HL-60 (cell line): ENCODE results near the gene ARID1A.

Experiments
- DNase-seq, 2 experiments: peaks; one replicate each; pipeline ENCODE4 v3.0.0-alpha.2; 2010 to 2020; ENCODE audit warnings: low read depth in 1 of 2, low spot score in 1 of 2
- H3K27ac ChIP-seq: fragments of 250-450 bp; sonication (Bioruptor Pico); replicated peaks from 2 replicates; pipeline ENCODE4 v1.5.1; 2020; ENCODE audit warnings: mild to moderate bottlenecking, moderate library complexity
- H3K27me3 ChIP-seq: fragments of 250-450 bp; sonication (Bioruptor Pico); 2 replicates; pipeline ENCODE4 v1.5.1; 2021; ENCODE audit warnings: mild to moderate bottlenecking, moderate library complexity; ENCODE audit not compliant: insufficient read depth, poor library complexity, severe bottlenecking
- H3K4me3 ChIP-seq: replicated peaks from 2 replicates; pipeline ENCODE4 v1.5.1; 2011; ENCODE audit warnings: mild to moderate bottlenecking, control low read depth, low read length; ENCODE audit not compliant: insufficient read depth
- GABPA ChIP-seq: IDR thresholded peaks from 2 replicates; pipeline ENCODE4 v1.6.1; 2012; ENCODE audit warnings: low read depth
- POLR2AphosphoS5 ChIP-seq: IDR thresholded peaks from 2 replicates; pipeline ENCODE4 v1.6.1; 2012; ENCODE audit warnings: low read depth
- SPI1 ChIP-seq: IDR thresholded peaks from 2 replicates; pipeline ENCODE4 v1.6.1; 2012; ENCODE audit warnings: low read depth, mild to moderate bottlenecking, borderline replicate concordance
- TF ChIP-seq, protein P1 (sequence below): IDR thresholded peaks from one replicate; pipeline ENCODE4 v1.5.1; 2011; ENCODE audit warnings: low read length, control low read depth, inconsistent platforms; ENCODE audit not compliant: insufficient read depth
- TF ChIP-seq, protein P2 (sequence below): IDR thresholded peaks from 2 replicates; pipeline ENCODE4 v1.6.1; 2012; ENCODE audit warnings: low read depth; ENCODE audit not compliant: insufficient replicate concordance

Gene ARID1A

GRCh38 chr1:26745191-26745590 lies 49.4 kb downstream of the ARID1A start:
- Histone ChIP-seq H3K27ac (no peak overlapping the region; the same call in 1 of the 2 replicates), H3K4me3 (no peak overlapping the region), H3K27me3 (no peaks in the 10 kb centered on the region)
- DNase-seq: no peak
- TF ChIP-seq, protein P1, sequence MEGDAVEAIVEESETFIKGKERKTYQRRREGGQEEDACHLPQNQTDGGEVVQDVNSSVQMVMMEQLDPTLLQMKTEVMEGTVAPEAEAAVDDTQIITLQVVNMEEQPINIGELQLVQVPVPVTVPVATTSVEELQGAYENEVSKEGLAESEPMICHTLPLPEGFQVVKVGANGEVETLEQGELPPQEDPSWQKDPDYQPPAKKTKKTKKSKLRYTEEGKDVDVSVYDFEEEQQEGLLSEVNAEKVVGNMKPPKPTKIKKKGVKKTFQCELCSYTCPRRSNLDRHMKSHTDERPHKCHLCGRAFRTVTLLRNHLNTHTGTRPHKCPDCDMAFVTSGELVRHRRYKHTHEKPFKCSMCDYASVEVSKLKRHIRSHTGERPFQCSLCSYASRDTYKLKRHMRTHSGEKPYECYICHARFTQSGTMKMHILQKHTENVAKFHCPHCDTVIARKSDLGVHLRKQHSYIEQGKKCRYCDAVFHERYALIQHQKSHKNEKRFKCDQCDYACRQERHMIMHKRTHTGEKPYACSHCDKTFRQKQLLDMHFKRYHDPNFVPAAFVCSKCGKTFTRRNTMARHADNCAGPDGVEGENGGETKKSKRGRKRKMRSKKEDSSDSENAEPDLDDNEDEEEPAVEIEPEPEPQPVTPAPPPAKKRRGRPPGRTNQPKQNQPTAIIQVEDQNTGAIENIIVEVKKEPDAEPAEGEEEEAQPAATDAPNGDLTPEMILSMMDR: no peak
- TF ChIP-seq POLR2AphosphoS5: no peak
- TF ChIP-seq, protein P2, sequence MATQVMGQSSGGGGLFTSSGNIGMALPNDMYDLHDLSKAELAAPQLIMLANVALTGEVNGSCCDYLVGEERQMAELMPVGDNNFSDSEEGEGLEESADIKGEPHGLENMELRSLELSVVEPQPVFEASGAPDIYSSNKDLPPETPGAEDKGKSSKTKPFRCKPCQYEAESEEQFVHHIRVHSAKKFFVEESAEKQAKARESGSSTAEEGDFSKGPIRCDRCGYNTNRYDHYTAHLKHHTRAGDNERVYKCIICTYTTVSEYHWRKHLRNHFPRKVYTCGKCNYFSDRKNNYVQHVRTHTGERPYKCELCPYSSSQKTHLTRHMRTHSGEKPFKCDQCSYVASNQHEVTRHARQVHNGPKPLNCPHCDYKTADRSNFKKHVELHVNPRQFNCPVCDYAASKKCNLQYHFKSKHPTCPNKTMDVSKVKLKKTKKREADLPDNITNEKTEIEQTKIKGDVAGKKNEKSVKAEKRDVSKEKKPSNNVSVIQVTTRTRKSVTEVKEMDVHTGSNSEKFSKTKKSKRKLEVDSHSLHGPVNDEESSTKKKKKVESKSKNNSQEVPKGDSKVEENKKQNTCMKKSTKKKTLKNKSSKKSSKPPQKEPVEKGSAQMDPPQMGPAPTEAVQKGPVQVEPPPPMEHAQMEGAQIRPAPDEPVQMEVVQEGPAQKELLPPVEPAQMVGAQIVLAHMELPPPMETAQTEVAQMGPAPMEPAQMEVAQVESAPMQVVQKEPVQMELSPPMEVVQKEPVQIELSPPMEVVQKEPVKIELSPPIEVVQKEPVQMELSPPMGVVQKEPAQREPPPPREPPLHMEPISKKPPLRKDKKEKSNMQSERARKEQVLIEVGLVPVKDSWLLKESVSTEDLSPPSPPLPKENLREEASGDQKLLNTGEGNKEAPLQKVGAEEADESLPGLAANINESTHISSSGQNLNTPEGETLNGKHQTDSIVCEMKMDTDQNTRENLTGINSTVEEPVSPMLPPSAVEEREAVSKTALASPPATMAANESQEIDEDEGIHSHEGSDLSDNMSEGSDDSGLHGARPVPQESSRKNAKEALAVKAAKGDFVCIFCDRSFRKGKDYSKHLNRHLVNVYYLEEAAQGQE: no peak
- no peak for TF ChIP-seq SPI1
- no peak for TF ChIP-seq GABPA

GRCh38 chr1:26747048-26747447 lies 51.2 kb downstream of the ARID1A start:
- Histone ChIP-seq H3K4me3 (no peak overlapping the region), H3K27ac (no peak overlapping the region), H3K27me3 (no peaks in the 10 kb centered on the region)
- DNase-seq: peak in 1 of 2 experiments; percentile 17
- TF ChIP-seq POLR2AphosphoS5 (no peak), SPI1 (no peak)

DNA sequence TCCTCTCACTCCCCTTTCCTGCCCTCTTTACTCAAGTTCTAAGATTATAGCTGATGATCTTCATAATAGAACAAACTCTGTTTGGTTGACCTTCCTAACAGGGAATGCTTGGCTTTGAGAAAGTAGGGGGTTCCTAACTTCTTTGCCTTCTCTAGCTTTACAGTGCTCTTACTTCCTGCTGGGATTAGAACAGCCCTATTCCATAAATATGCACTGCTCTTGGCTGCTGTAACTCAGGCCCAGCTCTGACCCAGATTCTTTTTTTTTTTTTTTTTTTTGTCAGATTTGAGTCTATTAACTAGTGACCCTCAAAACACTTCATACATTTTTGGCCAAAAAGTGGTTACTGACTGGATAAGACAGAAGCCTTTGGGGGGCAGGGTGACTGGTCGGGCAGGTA lies 52.5 kb downstream of the ARID1A start:
- Histone ChIP-seq H3K27ac (no peak overlapping the region), H3K27me3 (no peaks in the 10 kb centered on the region), H3K4me3 (no peak overlapping the region)
- TF ChIP-seq, protein P1: no peak
- TF ChIP-seq POLR2AphosphoS5 (no peak), GABPA (no peak), SPI1 (no peak)
- TF ChIP-seq, protein P2: no peak
- DNase-seq: no peak

DNA sequence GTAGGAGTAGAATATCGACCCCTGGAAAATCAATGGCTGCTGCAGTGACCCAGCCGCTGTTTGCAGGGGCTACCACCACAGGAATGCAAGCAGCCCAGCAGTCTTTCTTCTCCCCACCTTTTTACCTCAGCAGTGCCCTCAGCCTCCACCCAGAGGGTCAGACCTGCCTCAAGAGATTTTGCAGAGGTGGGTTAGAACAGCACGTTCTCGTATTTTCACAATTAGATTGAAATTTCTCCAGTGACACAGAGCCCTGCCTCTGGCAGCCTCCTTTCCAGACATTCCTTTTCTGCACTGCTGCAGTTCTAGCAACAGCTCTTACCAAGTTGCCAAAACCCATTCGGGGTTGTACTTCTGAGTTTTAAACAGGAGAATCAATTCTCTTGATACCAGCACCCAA lies 53.6 kb downstream of the ARID1A start:
- no peak for DNase-seq
- Histone ChIP-seq H3K27ac (no peak overlapping the region), H3K4me3 (no peak overlapping the region), H3K27me3 (no peaks in the 10 kb centered on the region)
- TF ChIP-seq, protein P1: no peak
- no peak for TF ChIP-seq SPI1
- TF ChIP-seq GABPA: no peak
- TF ChIP-seq, protein P2: no peak
- no peak for TF ChIP-seq POLR2AphosphoS5
